ENCODE data around the gene CHI3L2. TPM values are rescaled to one million over a fixed set of nuclear protein-coding genes. Genes with fewer than 3 reads are reported as not detected.

CHI3L2 gene
- total and polyA plus RNA-seq, 10 of the 15 experiments (the other 5 are each of a cell fraction or from before 2014, with no cell fraction given): 37.1 to 508 (median 98.3) TPM

DNA sequence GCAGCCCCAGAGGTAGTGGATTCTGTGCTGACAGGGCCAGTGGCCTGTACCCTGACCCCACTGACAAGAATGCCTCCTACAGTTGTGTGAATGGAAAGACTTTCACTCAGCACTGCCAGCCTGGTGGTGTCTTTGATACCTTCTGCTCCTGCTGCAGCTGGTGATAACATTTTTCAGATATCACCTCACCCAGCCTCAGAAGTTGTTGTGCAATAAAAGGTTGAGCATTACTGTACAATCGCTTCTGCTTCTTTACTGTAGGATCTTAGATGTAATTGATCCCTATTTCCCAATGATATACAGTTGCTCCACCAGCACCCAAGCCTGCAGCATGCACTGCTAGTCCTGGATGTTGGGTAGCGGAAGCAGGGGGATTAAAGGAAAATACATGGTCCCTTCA lies 58.4 kb downstream of the CHI3L2 start (continued):
- TF ChIP-seq MXI1 (IDR thresholded peaks at IDR 0.05; ENCODE audit: low read depth, low read length): no peak
- TF ChIP-seq STAT1 (conservative IDR thresholded peaks at IDR 0.05): no peak
- no peak for TF ChIP-seq FOXM1 (IDR thresholded peaks at IDR 0.05; ENCODE audit: low read depth, low read length)
- TF ChIP-seq, protein P1, sequence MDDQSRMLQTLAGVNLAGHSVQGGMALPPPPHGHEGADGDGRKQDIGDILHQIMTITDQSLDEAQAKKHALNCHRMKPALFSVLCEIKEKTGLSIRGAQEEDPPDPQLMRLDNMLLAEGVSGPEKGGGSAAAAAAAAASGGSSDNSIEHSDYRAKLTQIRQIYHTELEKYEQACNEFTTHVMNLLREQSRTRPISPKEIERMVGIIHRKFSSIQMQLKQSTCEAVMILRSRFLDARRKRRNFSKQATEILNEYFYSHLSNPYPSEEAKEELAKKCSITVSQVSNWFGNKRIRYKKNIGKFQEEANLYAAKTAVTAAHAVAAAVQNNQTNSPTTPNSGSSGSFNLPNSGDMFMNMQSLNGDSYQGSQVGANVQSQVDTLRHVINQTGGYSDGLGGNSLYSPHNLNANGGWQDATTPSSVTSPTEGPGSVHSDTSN (IDR thresholded peaks at IDR 0.05; ENCODE audit: insufficient replicate concordance, low read depth, low read length): no peak
- TF ChIP-seq, protein P2, sequence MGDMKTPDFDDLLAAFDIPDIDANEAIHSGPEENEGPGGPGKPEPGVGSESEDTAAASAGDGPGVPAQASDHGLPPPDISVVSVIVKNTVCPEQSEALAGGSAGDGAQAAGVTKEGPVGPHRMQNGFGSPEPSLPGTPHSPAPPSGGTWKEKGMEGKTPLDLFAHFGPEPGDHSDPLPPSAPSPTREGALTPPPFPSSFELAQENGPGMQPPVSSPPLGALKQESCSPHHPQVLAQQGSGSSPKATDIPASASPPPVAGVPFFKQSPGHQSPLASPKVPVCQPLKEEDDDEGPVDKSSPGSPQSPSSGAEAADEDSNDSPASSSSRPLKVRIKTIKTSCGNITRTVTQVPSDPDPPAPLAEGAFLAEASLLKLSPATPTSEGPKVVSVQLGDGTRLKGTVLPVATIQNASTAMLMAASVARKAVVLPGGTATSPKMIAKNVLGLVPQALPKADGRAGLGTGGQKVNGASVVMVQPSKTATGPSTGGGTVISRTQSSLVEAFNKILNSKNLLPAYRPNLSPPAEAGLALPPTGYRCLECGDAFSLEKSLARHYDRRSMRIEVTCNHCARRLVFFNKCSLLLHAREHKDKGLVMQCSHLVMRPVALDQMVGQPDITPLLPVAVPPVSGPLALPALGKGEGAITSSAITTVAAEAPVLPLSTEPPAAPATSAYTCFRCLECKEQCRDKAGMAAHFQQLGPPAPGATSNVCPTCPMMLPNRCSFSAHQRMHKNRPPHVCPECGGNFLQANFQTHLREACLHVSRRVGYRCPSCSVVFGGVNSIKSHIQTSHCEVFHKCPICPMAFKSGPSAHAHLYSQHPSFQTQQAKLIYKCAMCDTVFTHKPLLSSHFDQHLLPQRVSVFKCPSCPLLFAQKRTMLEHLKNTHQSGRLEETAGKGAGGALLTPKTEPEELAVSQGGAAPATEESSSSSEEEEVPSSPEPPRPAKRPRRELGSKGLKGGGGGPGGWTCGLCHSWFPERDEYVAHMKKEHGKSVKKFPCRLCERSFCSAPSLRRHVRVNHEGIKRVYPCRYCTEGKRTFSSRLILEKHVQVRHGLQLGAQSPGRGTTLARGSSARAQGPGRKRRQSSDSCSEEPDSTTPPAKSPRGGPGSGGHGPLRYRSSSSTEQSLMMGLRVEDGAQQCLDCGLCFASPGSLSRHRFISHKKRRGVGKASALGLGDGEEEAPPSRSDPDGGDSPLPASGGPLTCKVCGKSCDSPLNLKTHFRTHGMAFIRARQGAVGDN (IDR thresholded peaks at IDR 0.05): no peak
- TF ChIP-seq, protein P3, sequence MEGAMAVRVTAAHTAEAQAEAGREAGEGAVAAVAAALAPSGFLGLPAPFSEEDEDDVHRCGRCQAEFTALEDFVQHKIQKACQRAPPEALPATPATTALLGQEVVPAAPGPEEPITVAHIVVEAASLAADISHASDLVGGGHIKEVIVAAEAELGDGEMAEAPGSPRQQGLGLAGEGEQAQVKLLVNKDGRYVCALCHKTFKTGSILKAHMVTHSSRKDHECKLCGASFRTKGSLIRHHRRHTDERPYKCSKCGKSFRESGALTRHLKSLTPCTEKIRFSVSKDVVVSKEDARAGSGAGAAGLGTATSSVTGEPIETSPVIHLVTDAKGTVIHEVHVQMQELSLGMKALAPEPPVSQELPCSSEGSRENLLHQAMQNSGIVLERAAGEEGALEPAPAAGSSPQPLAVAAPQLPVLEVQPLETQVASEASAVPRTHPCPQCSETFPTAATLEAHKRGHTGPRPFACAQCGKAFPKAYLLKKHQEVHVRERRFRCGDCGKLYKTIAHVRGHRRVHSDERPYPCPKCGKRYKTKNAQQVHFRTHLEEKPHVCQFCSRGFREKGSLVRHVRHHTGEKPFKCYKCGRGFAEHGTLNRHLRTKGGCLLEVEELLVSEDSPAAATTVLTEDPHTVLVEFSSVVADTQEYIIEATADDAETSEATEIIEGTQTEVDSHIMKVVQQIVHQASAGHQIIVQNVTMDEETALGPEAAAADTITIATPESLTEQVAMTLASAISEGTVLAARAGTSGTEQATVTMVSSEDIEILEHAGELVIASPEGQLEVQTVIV (IDR thresholded peaks at IDR 0.05; ENCODE audit: borderline replicate concordance, partially characterized antibody): no peak
- TF ChIP-seq GABPA (IDR thresholded peaks at IDR 0.05; ENCODE audit: low read depth): no peak

Data from GM12878 (cell line).